GM19239 (cell line): ENCODE data around the gene ACACB.
"Not testable (repeated sequence)": the region's sequence is repeated elsewhere in the genome, so short reads cannot be mapped to it uniquely, and the experiment has no call there.

ENCODE experiments used
- DNase-seq: peaks from one replicate; pipeline ENCODE4 v3.0.0; 2011; ENCODE audit warnings: low spot score; ENCODE audit not compliant: insufficient read length
- FAIRE-seq: peaks from 2 replicates; lab custom pipeline; 2011; peaks lifted over from hg19 to GRCh38; lab: Jason Lieb, UNC

The ACACB gene

DNA sequence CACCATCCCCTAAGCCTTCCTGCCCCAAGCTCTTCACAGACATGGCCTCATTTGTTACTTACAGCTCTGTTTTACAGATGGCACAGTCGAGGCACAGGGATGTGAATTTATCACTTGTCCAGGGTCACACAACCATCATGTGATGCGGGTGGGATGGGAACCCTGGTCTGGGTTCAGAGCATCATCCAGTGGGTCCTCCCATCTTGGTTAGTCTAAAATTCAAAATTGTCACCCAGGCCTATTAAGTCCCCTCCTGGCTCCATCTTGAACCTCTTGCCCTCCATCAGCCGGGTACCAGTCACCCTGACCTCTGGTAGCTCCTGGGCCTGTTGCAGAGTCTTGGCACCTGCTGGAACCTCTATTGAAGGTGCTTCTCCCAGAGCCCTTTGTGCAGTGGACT is 52.9 kb downstream of the ACACB start:
- FAIRE-seq (no peak), DNase-seq (no peak)

- FAIRE-seq (no peak), DNase-seq (no peak)
Measured at GRCh38 chr12:109169686-109170085, 53.3 kb downstream of the ACACB start.

GRCh38 chr12:109170324-109170723 is 53.9 kb downstream of the ACACB start:
- DNase-seq = no peak
- no peak for FAIRE-seq

DNA sequence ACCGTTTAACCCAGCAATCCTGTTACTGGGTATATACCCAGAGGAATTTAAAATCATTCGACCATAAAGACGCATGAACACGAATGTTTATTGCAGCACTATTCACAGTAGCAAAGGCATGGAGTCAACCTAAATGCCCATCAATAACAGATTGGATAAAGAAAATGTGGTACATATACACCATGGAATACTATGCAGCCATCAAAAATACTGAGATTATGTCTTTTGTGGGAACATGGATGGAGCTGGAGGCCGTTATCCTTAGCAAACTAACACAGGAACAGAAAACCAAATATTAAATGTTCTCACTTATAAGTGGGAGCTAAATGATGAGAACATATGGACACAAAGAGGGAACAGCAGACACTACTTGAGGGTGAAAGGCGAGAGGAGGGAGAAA is 56.4 kb downstream of the ACACB start:
- not testable (repeated sequence) for FAIRE-seq, DNase-seq

DNA sequence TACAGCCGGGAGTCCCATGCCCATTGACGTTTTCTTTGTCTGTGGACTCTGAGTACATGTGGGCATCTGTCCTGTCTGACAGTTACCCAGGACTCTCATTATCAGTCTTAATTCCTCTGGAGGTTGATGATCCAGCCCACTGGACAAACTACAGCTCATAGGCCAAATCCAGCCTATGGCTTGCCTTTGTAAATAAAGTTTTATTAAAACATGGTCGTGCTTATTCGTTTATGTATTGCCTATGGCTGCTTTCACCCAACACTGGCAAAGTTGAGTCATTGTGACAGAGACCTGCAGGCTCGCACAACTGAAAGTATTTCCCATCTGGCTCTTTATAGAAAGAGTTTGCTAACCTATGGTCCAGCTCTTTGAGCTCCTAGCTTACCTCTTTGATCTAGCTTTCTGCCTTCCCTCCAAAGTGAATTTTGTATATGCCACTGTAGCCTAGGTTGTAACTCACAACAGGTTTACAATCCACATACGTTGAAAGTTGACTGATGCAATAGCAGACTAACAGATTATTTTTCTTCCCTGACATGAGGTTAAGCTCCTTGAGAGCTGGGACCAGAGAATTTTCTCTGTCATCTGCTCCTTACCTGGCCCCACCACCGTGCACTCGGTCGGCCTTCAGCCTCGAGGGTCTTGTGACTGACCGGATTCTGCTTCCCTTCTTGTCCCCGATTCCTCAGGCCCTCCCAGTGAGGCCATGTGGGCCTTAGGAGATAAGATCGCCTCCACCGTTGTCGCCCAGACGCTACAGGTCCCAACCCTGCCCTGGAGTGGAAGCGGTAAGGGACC is 57.3 kb downstream of the ACACB start:
- FAIRE-seq (no peak), DNase-seq (no peak)

- FAIRE-seq (no peak), DNase-seq (no peak)
Measured at GRCh38 chr12:109174468-109174867, 58.1 kb downstream of the ACACB start.

- no peak for FAIRE-seq
- DNase-seq = no peak
Measured at GRCh38 chr12:109178532-109178931, 62.1 kb downstream of the ACACB start.

DNA sequence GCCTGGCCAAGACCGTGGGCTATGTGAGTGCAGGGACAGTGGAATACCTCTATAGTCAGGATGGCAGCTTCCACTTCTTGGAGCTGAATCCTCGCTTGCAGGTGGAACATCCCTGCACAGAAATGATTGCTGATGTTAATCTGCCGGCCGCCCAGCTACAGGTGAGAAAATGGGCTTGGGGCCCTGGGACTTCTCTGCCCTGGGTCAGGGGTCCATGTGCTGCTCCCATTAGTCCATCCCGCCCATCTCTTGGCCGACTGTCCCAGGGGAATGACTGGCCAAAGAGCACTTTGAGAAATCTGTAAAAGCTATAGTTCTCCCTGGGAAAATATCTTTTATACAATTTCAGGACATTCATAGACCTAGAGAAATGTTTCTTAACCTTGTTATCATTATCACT is 63.5 kb downstream of the ACACB start:
- FAIRE-seq (no peak), DNase-seq (no peak)

DNA sequence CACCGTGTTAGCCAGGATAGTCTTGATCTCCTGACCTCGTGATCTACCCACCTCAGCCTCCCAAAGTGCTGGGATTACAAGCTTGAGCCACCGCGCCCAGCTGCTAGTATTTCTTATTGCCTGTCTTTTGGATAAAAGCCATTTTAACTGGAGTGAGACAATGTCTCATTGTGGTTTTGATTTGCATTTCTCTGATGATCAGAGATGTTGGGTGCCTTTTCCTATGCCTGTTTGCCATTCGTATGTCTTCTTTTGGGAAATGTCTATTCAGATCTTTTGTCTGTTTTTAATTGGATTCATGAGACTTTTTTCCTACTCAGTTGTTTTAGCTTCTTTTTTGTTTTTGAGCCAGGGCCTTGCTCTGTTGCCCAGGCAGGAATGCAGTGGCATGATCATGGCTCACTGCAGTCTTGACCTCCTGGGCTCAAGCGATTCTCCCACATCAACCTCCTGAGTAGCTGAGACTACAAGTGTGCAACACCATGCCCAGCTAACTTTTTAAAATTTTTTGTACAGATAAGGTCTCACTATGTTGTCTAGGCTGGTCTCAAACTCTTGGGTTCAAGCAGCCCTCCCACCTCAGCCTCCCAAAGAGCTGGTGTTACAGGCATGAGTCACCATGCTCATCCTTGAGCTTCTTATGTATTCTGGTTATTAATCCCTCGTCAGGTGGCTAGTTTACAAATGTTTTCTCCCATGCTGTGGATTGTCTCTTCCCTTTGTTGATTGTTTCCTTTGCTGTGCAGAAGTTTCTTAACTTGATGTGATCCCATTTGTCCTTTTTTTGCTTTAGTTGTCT is 65.9 kb downstream of the ACACB start:
- DNase-seq (no peak), FAIRE-seq (no peak)

DNA sequence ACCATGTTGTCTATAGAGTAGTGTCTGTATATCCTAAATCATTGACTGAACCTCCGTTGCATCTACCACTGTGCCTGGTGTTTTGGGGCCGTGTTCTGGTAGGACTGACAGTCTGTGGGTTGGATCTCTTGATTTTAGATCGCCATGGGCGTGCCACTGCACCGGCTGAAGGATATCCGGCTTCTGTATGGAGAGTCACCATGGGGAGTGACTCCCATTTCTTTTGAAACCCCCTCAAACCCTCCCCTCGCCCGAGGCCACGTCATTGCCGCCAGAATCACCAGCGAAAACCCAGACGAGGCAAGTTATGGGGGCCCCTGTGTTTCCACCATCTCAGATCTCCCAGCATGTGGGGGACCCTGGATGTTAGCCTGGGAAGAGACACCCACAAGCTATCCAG is 69.1 kb downstream of the ACACB start:
- DNase-seq = no peak
- FAIRE-seq = no peak

- FAIRE-seq (no peak), DNase-seq (no peak)
Measured at GRCh38 chr12:109186993-109187653, 70.7 kb downstream of the ACACB start.

GRCh38 chr12:109188108-109188712 is 71.8 kb downstream of the ACACB start:
- FAIRE-seq (no peak), DNase-seq (no peak)

GRCh38 chr12:109189291-109189690 is 72.9 kb downstream of the ACACB start:
- no peak for FAIRE-seq
- no peak for DNase-seq

DNA sequence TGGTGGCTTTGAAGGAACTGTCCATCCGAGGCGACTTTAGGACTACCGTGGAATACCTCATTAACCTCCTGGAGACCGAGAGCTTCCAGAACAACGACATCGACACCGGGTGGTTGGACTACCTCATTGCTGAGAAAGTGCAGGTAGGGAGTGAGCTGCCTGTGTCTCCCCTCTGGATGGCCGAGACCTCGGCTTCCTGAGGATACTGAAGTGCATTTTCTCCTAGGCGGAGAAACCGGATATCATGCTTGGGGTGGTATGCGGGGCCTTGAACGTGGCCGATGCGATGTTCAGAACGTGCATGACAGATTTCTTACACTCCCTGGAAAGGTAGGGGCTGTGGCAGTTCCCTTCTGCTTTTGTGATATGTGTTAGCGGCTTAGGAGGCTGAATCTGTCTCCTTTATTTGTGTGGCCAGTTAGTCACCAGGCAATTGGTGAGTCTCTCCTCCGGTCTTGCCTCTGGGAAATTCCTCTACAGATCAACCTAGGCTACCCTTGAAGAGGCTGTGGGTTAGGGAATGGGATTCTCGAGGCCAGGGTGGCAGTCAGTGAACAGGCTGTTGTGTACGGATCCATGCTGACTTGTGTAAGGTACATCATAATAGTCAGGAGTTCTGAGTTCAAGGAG is 75.3 kb downstream of the ACACB start:
- DNase-seq (no peak), FAIRE-seq (no peak)

GRCh38 chr12:109192358-109192757 is 76.0 kb downstream of the ACACB start:
- DNase-seq = no peak
- no peak for FAIRE-seq

DNA sequence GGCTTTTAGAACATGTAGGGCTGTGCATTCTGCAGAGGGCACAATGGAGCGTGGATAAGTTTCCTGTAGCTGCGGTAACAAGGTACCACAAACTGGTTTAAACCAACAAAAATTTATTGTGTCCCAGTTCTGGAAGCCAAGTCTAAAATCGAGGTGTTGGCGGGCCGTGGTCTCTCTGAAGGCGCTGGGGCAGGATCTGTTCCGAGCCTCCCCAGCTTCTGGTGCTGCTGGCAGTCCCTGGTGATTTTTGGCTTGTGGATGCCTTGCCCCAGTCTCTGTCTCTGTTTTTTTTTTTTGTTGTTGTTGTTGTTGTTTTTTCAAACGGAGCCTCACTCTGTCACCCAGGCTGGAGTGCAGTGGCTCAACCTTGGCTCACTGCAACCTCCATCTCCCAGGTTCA is 77.5 kb downstream of the ACACB start:
- DNase-seq = no peak
- no peak for FAIRE-seq

- DNase-seq (no peak), FAIRE-seq (no peak)
Measured at GRCh38 chr12:109196332-109196731, 79.9 kb downstream of the ACACB start.

GRCh38 chr12:109197327-109197726 is 80.9 kb downstream of the ACACB start:
- FAIRE-seq = no peak
- DNase-seq = no peak

DNA sequence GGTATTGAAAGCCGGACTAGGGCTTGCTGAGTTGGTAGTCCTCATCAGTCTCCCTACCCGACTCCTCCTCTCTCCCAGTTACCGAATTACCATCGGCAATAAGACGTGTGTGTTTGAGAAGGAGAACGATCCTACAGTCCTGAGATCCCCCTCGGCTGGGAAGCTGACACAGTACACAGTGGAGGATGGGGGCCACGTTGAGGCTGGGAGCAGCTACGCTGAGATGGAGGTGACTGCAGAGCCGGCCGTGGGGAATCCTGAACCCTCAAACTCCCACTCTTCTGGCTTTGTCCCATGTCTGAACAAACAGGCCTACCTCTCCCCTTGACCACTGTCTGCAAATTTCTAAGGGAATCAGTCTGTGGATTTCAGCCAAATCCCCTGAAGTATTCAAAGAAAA is 82.9 kb downstream of the ACACB start:
- DNase-seq (no peak), FAIRE-seq (no peak)

DNA sequence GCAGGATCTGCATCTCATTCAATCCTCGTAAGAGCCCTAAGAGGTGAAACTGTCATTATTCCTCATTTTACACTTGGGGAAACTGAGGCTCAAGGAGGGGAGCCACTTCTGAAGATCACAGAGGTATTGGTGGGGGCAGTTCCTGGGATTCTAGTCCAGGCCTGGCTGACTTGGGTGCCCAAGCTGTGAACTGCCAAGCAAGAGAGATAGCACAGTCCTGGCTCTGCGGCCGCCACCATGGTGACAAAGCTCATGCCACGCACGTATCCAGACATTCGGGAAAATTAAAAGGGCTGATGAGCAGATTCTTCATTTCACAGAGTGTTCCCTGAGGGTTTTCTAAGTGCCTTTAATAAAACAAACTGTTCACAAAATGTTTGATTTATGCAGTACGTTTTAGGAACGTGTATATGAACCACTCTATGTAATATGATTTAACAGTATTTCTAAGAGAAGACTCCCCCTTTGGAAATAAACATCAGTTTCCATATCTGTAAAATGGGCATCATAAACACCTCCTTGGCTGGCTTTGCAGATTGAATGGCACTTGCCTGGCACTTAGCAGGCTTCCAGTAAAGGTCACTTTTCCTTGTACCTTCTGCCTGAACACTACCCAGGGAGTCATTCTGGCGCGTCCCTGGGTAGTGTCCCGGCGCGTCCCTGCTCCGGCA is 84.6 kb downstream of the ACACB start:
- FAIRE-seq = no peak
- DNase-seq = no peak
